H7 (cell line): Measurements from ENCODE around the gene CDKN2AIP. TPM values are rescaled to one million over a fixed set of nuclear protein-coding genes. Genes with fewer than 3 reads are reported as not detected.
"Not testable (repeated sequence)": the region's sequence is repeated elsewhere in the genome, so short reads cannot be mapped to it uniquely, and the experiment has no call there.

ENCODE experiments used
- DNase-seq: peaks from one replicate; pipeline ENCODE4 v3.0.0; 2012
- H3K27me3 ChIP-seq: 2 replicates; pipeline ENCODE4 v1.6.0; 2011; ENCODE audit warnings: mild to moderate bottlenecking, low read length; ENCODE audit not compliant: control insufficient read depth, insufficient read depth
- H3K36me3 ChIP-seq: replicated peaks from 2 replicates; pipeline ENCODE4 v1.5.1; 2011; ENCODE audit warnings: low read length; ENCODE audit not compliant: control insufficient read depth, insufficient read depth
- H3K4me3 ChIP-seq: 2 replicates; pipeline ENCODE4 v1.5.1; 2011; ENCODE audit warnings: low read depth, mild to moderate bottlenecking, control low read depth, low read length, moderate library complexity; ENCODE audit not compliant: insufficient read depth
- total RNA-seq: library from RNA; depleted of rRNA; stranded (reverse); fragments of >200 nt; shearing (Covaris generic); gene quantifications from 2 replicates; pipeline ENCODE4 v1.2.3, GENCODE V29; 2014

Gene CDKN2AIP
- total RNA-seq, 1 experiment from 2014 or later: 17.0 TPM

DNA sequence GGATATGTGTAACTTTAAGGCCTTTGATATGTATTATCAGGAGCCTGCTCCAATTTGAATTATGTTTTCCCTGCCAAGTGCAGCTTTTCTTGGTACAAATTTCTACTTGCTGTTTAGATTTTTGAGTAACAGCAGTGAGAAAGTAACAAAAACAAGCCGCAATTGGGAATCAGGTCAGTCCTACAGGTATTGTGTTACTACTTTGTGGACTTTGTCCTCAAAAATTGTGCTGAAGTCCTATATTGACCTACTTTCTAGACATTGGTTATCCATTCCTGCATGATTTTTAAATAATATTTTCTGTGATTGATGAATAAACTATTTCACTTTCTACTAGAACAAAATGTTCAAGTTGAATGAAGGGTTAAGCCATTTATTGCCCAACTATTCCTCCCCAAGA, 5.7 kb downstream of the CDKN2AIP start:
- H3K36me3 ChIP-seq: peaks cover 17% of the 10 kb centered on the region
- no peak for DNase-seq

DNA sequence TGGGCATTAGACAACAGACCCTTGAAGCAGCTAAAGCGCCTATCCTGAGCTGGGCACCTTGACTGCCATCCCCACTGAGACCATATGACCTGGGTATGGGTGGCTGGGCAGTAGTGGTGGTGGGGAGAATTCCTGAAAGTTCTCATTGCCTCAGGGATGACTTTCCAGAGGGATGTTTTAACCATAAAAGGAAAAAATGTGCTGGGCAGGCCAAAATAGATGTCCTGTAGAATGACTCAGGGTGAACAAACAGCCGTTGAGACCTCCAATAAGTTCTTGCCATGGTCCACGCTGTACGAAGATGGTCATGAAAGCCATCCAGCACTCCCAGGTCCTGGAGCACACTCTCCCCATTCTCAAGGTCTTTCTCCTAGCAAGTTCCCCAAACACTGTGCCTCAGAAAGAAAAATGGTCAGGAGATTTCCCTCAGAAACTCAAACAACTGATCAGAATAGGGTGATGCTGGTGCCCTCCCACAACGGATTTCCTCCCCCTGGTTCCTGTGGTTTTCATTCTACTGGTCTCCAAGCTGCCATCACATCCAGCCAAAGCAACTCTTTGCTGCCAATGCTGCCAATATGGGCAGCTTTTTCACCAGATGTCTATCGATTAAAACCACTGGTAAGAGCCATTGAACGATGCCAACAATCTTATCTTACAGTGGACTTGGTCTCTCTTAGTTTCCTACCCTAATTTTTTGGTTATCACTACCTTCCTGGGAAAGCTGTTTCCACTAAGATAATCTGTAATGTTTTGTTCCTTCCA, 11.2 kb downstream of the CDKN2AIP start:
- H3K4me3 ChIP-seq: no peak overlapping the region
- no peak for DNase-seq

More for the DNA sequence above, 5.7 kb downstream of the CDKN2AIP start:
- Histone ChIP-seq H3K27me3 (no peaks in the 10 kb centered on the region), H3K4me3 (no peak overlapping the region)

GRCh38 chr4:183458005-183458404, 13.6 kb downstream of the CDKN2AIP start:
- H3K27me3 ChIP-seq: no peaks in the 10 kb centered on the region
- H3K36me3 ChIP-seq: no peaks in the 10 kb centered on the region
- no peak for DNase-seq
- H3K4me3 ChIP-seq: no peak overlapping the region

More for the DNA sequence above, 11.2 kb downstream of the CDKN2AIP start:
- no peaks in the 10 kb centered on the region for H3K36me3 ChIP-seq
- no peaks in the 10 kb centered on the region for H3K27me3 ChIP-seq

DNA sequence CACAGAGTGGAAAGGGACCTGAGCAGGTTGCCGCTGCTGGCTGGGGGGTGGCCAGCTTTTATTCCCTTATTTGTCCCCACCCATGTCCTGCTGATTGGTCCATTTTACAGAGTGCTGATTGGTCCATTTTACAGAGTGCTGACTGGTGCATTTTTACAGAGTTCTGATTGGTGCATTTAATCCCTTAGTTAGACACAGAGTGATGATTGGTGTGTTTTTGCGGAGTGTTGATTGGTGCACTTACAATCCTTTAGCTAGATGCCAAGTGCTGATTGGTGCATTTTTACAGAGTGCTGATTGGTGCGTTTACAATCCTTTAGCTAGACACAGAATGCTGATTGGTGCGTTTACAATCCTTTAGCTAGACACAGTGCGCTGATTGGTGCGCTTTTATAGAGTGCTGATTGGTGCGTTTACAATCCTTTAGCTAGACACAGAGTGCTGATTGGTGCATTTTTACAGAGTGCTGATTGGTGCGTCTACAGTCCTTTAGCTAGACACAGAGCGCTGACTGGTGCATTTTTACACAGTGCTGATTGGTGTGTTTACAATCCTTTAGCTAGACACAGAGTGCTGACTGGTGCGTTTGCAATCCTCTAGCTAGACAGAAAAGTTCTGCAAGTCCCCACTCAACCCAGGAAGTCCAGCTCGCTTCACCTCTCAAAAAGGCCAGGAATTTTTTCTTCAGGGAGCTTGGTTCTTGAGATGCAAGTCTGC, 19.6 kb downstream of the CDKN2AIP start:
- not testable (repeated sequence) for H3K36me3 ChIP-seq, DNase-seq, H3K27me3 ChIP-seq, H3K4me3 ChIP-seq

GRCh38 chr4:183465879-183466278, 21.4 kb downstream of the CDKN2AIP start:
- H3K36me3 ChIP-seq, H3K27me3 ChIP-seq, DNase-seq, H3K4me3 ChIP-seq: not testable (repeated sequence)

GRCh38 chr4:183467246-183467645, 22.8 kb downstream of the CDKN2AIP start:
- Histone ChIP-seq H3K36me3 (no peaks in the 10 kb centered on the region; the same call in 1 of the 2 replicates), H3K4me3 (no peak overlapping the region), H3K27me3 (no peaks in the 10 kb centered on the region)
- no peak for DNase-seq

- Histone ChIP-seq H3K27me3 (no peaks in the 10 kb centered on the region), H3K36me3 (no peaks in the 10 kb centered on the region; the same call in 1 of the 2 replicates), H3K4me3 (no peak overlapping the region)
- no peak for DNase-seq
Observed at GRCh38 chr4:183468210-183469095, 24.0 kb downstream of the CDKN2AIP start.

GRCh38 chr4:183469285-183469684, 24.8 kb downstream of the CDKN2AIP start:
- Histone ChIP-seq H3K36me3 (no peaks in the 10 kb centered on the region; the same call in 1 of the 2 replicates), H3K4me3 (no peak overlapping the region), H3K27me3 (no peaks in the 10 kb centered on the region)
- no peak for DNase-seq

- DNase-seq: no peak
- no peaks in the 10 kb centered on the region; the same call in 1 of the 2 replicates for H3K36me3 ChIP-seq
- H3K27me3 ChIP-seq: no peaks in the 10 kb centered on the region
- no peak overlapping the region for H3K4me3 ChIP-seq
Observed at GRCh38 chr4:183469936-183470335, 25.5 kb downstream of the CDKN2AIP start.

DNA sequence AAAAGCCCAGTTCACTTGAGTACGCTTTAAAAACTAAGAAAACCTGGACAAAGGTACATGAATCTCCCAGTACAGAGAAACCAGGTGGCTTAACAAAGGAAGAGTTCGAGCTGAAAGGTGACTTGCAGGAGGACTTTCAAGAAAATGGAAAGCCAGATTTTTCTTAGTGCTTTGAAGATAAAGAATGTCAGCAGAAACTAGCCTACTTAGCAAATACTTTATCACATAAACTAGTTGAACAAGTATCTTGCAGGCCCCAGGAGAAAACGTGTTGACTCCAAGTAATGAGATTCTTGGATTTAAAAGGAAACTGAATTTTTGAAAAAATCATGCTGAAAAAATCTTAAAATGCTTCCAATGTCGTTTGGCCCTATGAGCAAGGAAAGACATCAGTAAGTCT, 26.4 kb downstream of the CDKN2AIP start:
- DNase-seq: no peak
- Histone ChIP-seq H3K4me3 (no peak overlapping the region), H3K27me3 (no peaks in the 10 kb centered on the region), H3K36me3 (no peaks in the 10 kb centered on the region; the same call in 1 of the 2 replicates)

GRCh38 chr4:183471946-183472708, 27.7 kb downstream of the CDKN2AIP start:
- H3K36me3 ChIP-seq: no peaks in the 10 kb centered on the region; the same call in 1 of the 2 replicates
- no peaks in the 10 kb centered on the region for H3K27me3 ChIP-seq
- peak; percentile 77 for DNase-seq
- H3K4me3 ChIP-seq: no peak overlapping the region

GRCh38 chr4:183478123-183478522, 33.7 kb downstream of the CDKN2AIP start:
- Histone ChIP-seq H3K36me3 (no peaks in the 10 kb centered on the region), H3K4me3 (no peak overlapping the region), H3K27me3 (no peaks in the 10 kb centered on the region)
- DNase-seq: no peak

- Histone ChIP-seq H3K4me3 (no peak overlapping the region), H3K36me3 (no peaks in the 10 kb centered on the region), H3K27me3 (no peaks in the 10 kb centered on the region)
- DNase-seq: no peak
Observed at GRCh38 chr4:183478926-183479325, 34.5 kb downstream of the CDKN2AIP start.
